ENCODE data around the gene IL17RA.

Gene IL17RA

DNA sequence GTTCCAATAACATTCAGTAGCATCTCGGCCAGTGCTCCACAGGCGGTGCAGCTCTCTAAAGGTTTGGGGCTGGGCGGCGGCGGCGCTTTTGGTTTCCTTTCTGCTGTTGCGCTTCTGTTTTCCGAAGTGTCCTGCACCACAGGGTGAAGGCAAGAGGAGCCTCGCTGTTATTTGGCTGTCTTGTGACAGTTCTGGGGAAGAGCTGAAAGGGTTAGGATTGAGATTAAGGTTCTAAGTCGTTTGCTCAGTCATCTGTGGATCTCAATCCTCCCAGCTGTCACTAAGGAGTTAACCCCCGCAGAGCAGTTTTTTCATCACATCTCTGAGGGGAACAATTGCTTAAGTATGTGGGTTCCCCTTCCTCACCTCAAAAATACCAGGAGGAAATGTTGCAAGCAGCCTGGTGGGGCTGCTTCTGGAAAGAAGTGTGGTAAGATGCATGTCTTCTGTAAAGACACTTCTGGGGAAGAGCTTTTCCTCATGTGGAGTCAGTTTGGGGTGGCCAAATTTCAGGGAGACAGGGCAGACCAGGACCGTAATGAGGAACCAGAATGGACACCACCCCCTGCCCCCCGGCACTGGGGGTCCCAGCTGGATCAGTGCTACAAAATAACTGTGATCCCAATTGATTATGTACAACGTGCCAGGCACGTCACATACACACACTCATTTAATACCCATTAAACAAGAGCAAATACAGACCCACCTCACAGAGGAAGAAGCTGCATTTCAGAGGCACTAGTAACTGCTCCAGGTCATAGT lies 22.2 kb downstream of the IL17RA start:
- DNase-seq = no peak

DNA sequence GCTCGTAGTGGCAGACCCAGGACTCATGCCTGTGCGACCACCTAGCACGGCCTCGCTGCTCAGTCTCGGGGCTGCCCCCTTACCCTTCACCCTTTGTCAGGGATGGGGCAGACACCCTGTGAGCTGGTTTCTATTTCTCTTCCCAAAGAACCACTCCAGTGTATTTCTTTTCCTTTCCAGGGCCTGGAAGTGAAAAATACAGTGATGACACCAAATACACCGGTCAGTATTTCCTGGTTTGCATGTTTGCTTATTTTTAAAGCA lies 22.7 kb downstream of the IL17RA start:
- DNase-seq = no peak

DNA sequence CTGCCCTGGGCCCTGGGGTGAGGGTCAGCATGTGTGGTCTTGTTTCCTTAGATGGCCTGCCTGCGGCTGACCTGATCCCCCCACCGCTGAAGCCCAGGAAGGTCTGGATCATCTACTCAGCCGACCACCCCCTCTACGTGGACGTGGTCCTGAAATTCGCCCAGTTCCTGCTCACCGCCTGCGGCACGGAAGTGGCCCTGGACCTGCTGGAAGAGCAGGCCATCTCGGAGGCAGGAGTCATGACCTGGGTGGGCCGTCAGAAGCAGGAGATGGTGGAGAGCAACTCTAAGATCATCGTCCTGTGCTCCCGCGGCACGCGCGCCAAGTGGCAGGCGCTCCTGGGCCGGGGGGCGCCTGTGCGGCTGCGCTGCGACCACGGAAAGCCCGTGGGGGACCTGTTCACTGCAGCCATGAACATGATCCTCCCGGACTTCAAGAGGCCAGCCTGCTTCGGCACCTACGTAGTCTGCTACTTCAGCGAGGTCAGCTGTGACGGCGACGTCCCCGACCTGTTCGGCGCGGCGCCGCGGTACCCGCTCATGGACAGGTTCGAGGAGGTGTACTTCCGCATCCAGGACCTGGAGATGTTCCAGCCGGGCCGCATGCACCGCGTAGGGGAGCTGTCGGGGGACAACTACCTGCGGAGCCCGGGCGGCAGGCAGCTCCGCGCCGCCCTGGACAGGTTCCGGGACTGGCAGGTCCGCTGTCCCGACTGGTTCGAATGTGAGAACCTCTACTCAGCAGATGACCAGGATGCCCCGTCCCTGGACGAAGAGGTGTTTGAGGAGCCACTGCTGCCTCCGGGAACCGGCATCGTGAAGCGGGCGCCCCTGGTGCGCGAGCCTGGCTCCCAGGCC lies 23.7 kb downstream of the IL17RA start:
- DNase-seq = no peak

DNA sequence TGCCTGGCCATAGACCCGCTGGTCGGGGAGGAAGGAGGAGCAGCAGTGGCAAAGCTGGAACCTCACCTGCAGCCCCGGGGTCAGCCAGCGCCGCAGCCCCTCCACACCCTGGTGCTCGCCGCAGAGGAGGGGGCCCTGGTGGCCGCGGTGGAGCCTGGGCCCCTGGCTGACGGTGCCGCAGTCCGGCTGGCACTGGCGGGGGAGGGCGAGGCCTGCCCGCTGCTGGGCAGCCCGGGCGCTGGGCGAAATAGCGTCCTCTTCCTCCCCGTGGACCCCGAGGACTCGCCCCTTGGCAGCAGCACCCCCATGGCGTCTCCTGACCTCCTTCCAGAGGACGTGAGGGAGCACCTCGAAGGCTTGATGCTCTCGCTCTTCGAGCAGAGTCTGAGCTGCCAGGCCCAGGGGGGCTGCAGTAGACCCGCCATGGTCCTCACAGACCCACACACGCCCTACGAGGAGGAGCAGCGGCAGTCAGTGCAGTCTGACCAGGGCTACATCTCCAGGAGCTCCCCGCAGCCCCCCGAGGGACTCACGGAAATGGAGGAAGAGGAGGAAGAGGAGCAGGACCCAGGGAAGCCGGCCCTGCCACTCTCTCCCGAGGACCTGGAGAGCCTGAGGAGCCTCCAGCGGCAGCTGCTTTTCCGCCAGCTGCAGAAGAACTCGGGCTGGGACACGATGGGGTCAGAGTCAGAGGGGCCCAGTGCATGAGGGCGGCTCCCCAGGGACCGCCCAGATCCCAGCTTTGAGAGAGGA lies 24.5 kb downstream of the IL17RA start:
- DNase-seq = no peak

DNA sequence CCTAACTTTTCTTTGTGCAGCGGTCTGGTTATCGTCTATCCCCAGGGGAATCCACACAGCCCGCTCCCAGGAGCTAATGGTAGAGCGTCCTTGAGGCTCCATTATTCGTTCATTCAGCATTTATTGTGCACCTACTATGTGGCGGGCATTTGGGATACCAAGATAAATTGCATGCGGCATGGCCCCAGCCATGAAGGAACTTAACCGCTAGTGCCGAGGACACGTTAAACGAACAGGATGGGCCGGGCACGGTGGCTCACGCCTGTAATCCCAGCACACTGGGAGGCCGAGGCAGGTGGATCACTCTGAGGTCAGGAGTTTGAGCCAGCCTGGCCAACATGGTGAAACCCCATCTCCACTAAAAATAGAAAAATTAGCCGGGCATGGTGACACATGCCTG lies 25.2 kb downstream of the IL17RA start:
- no peak for DNase-seq

DNA sequence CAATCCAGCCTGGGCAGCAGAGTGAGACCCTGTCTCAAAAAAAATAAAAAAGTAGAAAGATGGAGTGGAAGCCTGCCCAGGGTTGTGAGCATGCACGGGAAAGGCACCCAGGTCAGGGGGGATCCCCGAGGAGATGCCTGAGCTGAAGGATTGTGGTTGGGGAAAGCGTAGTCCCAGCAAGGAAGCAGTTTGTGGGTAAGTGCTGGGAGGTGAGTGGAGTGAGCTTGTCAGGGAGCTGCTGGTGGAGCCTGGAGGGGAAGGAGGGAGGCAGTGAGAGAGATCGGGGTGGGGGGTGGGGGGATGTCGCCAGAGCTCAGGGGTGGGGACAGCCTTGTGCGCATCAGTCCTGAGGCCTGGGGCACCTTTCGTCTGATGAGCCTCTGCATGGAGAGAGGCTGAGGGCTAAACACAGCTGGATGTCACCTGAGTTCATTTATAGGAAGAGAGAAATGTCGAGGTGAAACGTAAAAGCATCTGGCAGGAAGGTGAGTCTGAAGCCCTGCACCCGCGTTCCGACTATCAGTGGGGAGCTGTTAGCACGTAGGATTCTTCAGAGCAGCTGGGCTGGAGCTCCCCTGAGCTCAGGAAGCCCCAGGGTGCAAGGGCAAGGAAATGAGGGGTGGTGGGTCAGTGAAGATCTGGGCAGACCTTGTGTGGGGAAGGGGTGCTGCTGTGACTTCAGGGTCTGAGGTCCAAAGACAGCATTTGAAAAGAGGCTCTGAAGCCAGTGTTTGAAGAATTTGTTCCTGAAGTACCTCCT lies 26.2 kb downstream of the IL17RA start:
- no peak for DNase-seq

DNA sequence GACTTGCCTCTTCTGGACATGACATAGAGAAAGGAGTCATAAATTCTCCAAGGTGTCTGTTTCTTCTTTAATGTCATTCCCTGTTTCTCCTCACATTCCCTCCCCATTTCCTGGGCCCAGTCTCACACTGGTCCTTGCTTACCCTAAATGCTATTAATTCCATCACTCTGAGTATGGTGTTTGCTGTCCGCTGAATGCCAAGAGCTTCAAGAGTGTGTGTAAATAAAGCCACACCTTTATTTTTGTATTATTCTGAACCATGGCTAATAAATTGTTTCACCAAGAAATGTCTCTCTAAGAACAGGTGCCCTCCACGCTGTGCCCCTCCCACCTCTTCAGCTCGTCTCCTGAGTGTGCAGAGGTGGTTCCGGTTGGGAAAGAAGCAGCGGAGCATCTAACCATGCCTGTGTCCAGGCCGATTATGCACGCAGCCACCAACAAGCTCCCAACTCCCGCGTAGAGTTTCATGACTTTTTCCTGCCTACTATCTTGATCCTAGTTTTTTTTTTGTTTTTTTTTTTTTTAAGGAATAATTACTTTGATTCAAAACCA lies 27.8 kb downstream of the IL17RA start:
- DNase-seq = peak in 2 of 3 experiments; percentile 1 to 64

DNA sequence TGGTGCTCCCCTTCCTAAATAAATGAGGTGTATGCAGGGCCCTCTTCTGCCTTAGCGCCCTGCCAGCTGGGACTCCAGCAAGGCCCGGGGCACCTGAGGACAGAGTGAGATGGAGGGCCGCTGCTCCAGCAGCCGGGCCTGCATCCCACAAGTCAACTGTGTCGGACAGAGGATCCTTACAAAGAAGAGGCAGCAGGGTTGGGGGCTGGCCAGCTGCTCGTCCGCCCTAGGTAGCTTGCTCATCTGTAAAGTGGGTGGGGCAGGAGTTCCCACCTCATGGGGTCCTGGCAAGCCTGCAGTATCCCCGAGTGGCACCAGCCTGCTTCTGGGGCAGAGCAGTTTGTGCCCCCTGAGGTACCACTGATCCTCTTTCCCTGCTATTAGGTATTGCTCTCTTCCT lies 28.8 kb downstream of the IL17RA start:
- DNase-seq = no peak

DNA sequence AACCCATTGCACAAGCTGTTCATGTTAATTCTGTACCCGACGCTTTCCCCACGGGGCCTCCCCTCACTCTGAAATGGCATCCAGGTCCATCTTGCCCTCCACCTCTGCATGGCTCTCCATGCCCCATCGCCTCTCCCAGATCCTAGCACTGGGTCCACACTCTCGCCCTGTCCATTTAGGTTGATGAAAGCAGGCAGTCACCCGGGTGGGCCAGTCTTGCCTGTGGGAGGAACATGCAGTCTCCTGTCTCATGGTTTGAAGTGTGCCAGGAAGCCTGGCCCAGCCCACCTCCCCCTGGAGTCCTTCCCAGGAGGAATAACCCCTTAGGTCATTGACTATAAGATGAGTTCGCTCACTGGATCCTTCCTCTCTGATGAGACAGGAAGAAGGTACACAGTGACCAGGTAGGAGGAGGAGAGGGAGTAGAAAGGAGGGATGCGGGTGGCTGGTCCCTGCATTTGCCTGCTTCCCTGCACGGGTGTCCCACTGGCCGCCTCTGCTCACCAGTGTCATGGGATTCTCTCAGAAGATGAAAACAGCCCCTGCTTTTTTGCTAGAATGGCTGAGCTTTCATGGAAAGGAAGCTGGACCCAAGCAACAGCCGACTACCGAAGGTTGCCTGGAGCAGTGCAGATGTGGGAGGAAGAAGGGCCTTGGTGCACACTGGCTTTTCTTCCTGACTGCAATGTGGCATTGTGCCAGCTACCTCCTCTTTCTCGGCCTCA lies 29.5 kb downstream of the IL17RA start:
- DNase-seq = no peak

DNA sequence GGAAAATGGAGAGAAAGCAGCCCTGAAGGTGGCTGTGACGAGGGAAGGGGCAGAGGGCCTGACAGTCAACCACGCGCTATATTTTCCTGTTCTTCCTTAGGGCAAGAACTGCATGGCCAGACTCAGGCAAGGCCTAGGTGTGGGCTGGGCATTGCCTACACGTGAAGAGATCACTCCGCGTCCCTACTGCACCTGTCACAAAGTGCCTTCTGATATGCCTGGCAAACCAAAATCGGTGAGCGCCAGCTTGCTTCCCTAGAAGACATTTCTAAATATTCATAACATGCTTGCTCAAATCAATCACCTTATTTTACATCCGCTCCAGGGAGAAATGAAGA lies 30.1 kb downstream of the IL17RA start:
- no peak for DNase-seq

DNA sequence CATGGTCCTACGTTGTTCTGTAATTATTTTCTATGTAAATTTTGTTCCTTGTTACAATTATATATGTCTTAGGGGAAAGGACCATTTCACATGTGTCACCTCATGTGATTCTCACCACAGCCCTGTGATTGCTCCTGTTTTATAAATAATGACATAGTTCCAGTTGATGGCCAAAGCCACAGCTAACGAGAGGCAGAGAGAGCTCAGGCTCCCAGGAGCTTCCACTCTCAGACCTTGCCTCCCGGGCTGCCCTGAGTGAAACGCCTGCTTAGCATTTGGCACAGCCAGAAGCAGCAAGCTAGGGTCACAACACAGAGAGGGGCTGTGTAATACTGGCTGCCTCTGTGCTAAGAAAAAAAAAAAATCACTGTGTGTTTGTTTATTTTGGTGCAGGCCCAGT lies 30.4 kb downstream of the IL17RA start:
- no peak for DNase-seq

DNA sequence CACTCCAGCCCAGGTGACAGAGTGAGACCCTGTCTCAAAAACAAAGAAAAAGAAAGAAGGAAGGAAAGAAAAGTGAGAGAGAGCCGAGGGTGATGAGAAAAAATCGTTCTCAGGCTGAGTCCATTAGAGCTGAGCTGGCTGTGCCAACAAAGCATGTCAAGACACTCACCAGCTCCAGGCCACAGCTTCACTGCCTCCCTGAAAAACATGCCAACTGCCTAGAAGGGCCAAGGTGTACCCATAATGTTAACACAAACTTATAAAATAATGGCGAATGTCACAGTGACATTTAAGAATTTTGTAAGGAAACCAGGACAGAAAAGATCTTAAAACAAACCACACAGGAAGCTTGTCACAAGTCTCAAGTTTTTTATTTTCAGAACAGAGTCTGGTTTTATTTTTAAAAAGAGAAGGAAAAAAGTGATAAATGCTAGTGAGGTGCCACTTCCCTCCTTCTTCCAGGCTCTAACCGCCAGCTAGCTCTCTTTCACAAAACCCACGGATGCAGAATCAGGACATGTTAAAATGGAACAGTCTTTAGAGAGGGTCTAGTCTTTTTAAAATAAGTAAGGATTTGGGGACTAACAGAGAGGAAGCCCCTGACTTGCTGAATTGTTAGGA lies 31.3 kb downstream of the IL17RA start:
- DNase-seq = no peak

DNA sequence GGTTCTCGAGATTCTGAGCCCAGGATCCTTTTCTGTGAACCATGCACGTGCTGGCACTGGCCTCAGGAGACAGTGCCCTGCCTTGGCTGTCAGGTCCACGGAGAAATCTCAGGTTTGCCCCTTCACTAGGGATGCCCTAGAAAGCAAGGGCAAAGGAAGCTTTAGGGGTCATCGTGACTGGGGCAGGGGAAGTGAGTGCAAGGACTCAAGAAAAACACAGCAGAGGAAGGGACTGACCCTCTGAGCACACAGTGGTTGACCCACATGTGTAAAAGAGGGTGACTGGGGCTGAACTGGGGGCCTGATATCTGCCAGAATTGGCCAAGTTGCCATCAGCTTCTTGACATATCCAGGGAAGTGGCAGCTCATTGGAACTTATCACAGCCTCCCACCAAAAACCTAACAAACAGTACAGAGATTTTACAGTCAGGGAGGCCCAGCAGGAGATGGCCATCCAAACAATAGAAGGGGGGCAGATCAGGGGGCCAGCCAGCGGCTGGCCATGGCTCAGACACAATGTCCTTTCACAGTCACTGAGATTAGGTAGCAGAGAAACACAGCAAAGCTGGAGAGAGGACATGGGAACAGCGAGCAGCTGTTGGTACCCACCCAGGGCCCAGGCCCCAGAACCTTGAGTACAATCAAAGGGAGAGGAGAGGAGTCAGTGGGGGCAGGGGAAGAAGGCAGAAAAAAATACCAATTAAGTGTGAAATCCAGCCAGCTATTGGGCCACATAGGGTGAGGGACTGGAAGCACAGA lies 32.0 kb downstream of the IL17RA start:
- DNase-seq = peak in 1 of 3 experiments; percentile 10

DNA sequence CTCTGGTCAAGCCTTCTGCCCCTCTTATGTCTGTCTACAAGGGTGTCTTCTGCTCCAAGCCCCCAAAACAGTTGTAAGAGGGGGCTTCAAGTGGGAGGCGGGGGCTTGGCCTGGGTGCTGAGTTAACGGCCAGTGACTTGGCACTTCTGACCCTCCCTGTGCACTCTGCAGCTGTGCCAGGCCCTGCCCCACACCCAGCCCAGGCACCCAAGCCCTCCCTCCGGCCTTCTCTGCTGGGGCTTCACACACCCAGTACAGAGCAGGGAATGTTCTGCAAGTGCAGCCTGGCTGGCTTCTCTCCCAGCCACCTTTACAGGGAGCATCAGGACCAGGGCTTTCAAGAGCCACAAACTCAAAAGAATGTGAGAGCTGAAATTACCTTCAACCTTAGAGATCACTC lies 32.6 kb downstream of the IL17RA start:
- DNase-seq = no peak

DNA sequence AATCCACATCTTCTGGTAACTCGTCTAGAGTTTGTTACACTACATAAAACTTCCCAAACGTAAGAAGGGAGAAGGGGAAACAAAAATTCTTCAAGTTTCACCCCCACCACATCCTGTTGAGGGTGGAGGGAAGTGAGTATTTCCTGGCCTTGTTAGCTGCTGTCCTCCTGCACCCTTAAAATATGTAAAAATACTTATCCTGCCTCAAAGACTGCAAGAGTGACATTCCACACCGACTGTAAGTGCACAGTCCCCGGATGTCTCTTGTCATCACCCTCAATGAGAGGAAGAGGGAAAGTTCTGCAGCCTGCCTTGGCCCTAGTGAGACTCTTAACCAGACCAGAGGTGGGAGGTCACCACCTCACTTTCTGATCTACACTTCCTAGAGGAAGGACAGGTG lies 33.1 kb downstream of the IL17RA start:
- no peak for DNase-seq

DNA sequence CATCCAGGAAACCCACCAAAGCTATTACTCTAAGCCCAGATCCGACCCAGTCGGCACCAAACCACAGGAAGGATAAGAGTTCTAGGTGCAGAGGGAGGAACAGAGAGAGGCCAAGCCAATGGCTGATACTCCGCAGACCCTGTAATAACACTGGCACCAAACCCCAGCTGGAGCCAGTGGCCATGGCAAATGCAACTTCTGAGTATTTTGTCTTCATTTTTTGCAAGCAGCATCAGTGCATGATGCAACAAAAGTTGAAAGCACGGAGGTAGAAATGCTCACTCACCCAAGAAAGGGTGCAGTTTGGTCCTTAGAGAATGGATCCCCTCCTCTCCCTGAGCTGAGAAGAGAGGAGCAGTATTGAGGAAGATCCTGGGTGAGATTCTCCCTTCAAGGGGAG lies 33.5 kb downstream of the IL17RA start:
- no peak for DNase-seq

DNA sequence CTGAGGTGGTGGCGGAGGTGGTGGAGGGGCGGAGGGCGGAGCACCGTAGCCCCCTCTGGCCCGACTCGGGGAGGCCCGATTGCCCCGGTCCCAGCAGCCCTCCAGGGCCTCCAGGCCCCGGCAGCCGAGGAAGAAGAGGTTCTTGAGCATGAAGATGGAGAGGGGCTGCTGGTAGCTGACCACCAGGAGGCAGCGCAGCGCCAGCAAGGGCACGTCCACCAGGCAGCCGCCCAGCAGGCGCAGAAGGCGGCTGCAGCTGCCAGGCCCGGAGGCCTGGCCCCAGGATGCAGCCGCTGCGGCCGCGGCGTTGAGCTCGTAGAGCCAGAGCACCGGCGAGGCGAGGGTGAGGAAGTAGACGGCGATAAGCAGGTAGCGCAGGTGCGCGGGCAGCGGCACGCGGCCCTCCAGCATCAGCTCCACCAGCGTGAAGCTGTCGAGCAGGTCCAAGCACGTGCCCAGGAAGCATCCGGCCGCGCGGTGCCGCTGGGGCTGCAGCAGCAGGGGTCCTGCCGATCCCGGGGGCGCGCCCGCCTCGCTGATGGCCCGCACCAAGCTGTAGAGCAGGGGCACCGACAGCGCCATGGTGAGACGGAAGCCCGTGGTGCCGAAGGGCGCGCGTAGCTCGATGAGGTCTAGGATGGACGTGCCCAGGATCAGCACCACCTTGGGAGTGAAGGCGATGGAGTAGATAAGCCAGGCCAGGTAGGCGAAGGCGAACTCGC lies 34.8 kb downstream of the IL17RA start:
- DNase-seq = peak in 2 of 3 experiments; percentile 59 to 69

DNA sequence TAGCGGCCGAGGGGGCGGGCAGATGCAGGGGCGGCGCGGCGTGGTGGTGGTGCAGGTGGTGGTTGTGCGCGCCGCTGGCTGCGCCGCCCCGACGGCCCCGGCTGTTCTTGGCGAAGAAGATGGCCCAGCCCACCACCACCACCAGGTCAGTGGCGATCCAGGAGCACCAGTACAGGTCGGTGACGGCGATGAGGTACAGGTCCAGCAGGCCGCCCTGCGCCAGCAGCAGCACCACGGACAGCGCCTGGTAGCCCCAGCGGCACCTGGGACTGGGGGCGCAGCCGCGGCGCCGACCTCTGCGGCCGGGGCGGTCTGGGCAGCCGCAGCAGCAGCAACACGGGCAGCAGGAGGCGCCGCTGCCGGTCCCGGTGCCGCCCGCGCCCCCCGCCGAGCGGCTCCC lies 35.5 kb downstream of the IL17RA start:
- DNase-seq = peak in 1 of 3 experiments; percentile 38

DNA sequence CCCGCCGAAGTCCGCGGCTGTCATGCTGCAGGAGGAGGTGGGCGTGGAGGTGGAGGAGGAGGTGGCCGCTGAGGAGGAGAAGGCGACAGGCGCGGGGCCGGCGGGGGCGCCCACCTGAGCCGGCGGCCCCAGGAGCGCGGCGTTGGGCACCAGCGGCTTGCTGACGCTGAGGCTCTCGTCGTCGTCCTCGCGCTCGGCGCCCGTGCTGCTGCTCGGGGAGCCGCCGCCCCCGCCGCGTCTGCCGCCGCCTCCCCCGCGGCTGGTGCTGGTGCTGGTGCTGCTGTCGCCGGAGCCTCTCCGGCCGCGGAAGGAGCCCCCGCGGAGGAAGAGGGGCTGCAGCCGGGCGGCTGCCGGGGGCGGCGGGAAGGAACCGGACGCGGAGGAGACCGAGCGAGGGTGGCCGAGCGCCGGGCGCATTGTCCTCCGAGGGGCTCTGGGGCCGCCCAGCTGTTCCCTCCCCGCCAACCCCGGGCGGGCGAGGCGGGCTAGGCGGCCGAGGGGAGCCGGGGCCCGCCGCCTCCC lies 36.0 kb downstream of the IL17RA start:
- DNase-seq = no peak

Data from NCI-H1417 (cell line).